Activated CD4-positive, CD25-positive, alpha-beta regulatory T cell treated with anti-CD3 and anti-CD28 coated beads, Interleukin-2, amount 50 U/mL, for 24 hours (primary cell): Measurements from ENCODE around the gene CCDC85C.
A peak's percentile ranks its signal among the peaks of the same experiment; 100 is the strongest.

Experiments
- ATAC-seq, 2 donors: fragments of 150-1000 bp; cut with Tn5 transposase; one replicate each; pipeline ENCODE4 v1.10.0; 2021; ENCODE audit warnings: mild to moderate bottlenecking in 1 of 2, moderate library complexity in 1 of 2

Gene CCDC85C

GRCh38 chr14:99628887-99629618 is 25.0 kb upstream of the CCDC85C start:
- ATAC-seq: peak; percentile 64 to 73

- ATAC-seq: no peak
These were observed 23.7 kb upstream of the CCDC85C start for GRCh38 chr14:99627510-99628381.

- no peak for ATAC-seq
These were observed 23.1 kb upstream of the CCDC85C start for GRCh38 chr14:99627100-99627499.

DNA sequence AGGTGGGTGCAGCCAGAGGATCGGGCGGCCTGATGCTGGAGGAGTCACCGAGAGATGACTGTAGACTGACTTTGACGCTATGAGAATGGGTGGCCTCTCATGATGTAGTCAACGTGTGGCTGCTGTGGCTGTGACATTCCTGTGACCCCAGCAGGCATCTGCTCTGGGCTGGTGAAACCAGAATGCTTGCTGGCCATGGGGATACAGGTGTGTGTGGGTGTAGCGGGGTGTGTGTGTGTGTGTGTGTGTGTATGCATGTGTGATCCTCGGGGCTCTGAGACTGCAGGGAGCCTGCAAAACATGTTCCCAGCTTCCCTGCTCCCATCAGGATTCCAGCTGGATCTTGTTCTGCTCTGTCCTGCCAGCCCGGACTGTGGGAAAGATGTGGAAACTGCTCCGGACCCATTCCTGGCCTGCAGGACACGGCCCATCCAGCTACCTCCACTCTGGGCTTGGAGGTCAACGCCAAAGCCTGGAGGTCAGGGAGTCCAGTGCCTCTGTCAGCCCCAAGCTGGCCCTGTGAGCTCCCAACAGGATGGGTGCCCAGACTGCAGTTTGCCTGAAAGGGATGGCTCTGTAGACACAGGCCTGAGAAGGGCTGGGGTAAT is 22.1 kb upstream of the CCDC85C start:
- no peak for ATAC-seq

DNA sequence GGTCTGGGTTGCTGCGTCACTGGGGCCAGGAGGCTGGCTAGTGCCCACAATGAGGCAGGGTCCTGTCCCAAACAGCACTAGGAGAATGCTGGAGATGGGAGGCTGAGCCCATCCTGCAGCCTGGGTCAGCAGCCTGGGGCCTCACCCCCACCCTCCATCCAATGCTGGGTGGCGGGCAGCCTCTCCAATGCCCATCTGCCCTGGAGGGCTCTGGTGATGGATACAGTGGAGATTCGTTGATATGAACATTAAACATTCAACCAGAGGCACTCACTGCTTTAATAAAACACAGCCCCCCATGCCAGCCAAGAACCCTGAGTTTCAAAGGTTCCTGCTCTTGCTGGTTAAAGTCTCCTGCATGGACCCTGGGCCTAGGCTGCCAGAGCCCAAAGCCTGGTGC is 21.5 kb upstream of the CCDC85C start:
- ATAC-seq: no peak

GRCh38 chr14:99624971-99625370 is 21.0 kb upstream of the CCDC85C start:
- ATAC-seq: no peak

- no peak for ATAC-seq
These were observed 20.0 kb upstream of the CCDC85C start for GRCh38 chr14:99624024-99624423.

- ATAC-seq: no peak
These were observed 17.9 kb upstream of the CCDC85C start for GRCh38 chr14:99621948-99622347.

GRCh38 chr14:99619835-99620834 is 16.1 kb upstream of the CCDC85C start:
- ATAC-seq: no peak

DNA sequence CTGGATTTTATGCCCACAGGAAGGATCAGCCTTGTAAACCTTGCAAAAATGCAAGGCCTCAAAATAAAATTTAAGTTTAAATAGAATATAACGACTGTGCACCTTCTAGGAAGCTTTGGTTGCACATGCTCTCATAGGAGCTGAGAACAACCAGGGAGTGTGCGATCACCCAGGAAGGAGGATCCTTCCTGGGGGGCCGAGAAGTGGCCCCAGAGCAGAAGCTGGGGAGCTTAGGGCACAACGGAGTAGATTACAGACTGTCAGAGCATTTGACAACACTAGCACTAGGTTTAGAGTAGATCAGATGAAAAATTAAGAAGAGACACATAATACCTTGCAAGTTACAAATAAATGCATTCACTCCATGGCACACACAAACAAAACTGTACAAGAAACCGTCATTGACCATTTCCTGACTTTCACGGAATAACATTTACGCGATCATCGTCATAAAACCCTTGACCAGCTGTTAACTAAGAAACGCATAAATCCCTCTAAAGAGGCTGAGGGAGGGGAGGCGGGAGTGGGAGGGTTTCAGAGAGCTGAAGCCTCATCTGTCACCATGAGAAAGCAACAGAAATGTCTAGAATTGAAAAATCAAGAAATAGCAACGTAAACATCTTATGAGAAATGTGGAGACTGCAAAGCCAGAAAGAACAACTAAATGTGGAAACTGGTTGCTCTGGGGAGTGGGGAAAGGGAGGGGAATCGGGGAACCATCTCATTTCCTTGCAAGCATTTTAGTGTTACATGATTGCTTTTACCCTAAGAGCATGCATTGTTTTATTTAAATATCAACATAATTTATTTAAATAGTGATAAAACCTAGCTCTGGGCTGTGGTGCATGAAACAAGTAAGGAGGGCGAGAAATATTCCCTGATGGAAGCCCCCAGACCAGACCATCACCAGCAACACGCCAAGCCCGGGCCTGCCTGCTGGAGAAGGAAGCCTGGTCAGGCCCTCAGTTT is 13.1 kb upstream of the CCDC85C start:
- no peak for ATAC-seq

GRCh38 chr14:99615497-99616157 is 11.6 kb upstream of the CCDC85C start:
- ATAC-seq: no peak

- no peak for ATAC-seq
These were observed 8.8 kb upstream of the CCDC85C start for GRCh38 chr14:99612738-99613330.

- ATAC-seq: no peak
These were observed 8.2 kb upstream of the CCDC85C start for GRCh38 chr14:99612071-99612737.

DNA sequence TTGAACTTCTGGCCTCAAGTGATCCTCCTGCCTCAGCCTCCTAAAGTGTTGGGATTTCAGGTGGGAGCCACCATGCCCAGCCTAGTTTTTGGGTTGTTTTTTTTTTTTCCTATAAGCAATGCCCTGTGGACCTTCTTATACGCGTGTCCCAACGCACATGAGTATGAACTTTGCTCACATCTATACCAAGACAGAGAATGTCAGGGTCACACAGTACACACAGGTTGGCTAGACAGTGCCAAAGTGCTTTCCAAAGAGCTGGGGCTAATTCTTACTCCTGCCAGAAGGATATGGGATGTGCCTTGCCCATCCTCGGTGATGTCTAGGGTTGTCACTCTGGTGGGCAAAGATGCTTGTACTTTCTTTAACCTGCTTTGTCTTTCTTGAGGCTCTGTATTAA is 7.6 kb upstream of the CCDC85C start:
- no peak for ATAC-seq

DNA sequence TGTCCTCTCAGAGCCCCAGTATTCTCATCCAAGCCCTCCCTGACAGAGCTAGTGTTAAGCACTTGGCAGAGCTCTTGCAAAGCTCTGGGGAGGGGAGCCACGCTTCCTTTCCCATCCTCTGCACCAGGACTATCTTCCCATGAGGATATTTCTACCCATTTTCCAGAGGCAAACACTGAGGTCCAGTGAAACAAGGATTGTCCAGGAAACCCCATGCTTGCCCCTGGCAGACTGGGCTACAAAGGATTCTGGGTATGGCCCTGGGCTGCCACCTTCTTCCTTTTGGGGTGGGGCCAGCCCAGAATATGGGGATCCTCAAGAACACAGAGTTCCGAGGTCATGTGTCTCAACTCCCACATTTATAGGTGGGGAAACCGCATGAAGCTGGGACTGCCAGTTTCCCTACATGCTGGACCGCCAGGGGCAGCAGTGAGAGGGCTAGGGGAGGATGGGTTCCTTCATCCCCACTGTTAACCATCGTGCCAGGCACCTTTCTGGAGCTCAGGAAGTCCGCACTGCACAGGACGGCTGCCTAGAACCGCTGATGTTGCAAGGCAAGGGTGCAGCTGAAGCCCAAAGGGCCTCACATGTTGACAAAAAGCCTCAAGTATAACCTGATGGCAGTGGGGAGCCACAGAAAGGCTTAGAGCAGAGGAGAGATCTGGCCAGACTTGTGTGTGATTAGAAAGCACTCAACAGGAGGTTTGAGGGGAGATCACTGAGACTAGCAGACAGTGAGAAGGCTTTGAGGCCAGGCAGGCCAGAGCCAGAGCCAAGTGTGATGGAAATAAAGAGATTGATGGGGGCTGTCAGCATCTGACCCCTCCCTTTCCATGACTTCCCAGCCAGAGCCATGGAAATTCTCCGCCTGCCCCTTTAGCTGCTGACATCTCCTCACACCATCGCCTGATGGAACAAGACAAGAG is 5.5 kb upstream of the CCDC85C start:
- no peak for ATAC-seq

GRCh38 chr14:99608591-99608990 is 4.6 kb upstream of the CCDC85C start:
- ATAC-seq: no peak

DNA sequence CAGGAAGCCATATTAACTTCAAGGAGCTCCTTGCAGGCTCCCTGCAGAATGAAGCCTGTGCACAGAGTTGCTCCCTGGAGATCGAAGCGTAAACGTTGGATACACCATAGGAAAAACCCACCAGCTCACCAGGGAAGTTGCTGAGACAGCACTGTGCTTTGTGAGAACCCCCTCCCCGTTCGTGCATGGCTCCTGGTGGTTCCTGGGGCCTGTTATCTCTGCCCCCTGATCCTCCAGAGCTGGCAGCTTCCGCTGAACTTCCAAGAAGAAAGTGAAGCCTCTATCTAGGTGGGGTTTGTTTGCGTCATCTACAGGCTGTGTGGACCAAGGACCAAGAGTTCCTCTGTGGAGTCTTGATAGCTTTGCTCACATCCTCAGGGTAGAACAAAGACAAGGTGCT is 2.4 kb upstream of the CCDC85C start:
- no peak for ATAC-seq

DNA sequence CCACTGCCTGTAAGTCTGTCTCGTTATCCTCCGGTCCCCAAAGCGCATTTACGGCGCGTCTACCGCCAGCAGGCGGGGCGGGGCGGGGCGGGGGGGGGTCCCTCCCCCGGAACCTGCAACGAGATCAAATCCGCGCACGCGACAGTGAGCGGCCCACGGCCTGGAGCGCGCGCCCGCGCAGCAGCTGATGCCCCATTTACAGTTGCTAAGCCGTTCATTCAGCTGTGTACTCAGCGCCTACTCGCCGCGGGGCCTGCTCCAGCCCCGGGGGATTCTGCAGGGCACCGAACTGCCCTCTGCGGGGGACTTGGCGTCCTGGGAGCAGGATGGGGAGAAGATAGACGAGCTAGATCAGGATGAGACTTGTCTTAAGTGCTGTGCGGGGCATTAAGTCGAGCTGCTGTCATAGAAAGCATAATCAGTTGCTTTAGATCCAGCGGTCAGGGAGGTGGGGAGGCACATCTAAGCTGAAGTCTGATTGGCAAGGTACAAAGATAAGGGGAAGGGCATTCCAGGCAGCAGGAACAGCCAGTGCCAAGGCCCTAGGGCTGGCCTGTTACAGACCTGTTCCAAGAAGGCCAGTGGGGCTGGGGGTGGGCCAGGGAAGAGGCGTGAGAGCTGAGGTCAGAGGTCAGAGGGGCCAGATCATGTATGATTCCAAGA is 1.4 kb upstream of the CCDC85C start:
- ATAC-seq: peak; percentile 14 to 22
